Measurements from ENCODE around the gene PRR3. TPM values are rescaled to one million over a fixed set of nuclear protein-coding genes. Genes with fewer than 3 reads are reported as not detected.
A peak's percentile ranks its signal among the peaks of the same experiment; 100 is the strongest.

PRR3 gene, protein sequence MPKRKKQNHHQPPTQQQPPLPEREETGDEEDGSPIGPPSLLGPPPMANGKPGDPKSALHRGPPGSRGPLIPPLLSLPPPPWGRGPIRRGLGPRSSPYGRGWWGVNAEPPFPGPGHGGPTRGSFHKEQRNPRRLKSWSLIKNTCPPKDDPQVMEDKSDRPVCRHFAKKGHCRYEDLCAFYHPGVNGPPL
- polyA plus RNA-seq: 18.5 TPM
- long read RNA-seq, donor 1, partial matches to known transcripts: 0 of 2 reads
- long read RNA-seq, donor 1, other reads (novel, unspliced or antisense): 0 of 2 reads
- long read RNA-seq, donor 2, partial matches to known transcripts: 0 of 3 reads
- long read RNA-seq, donor 2, other reads (novel, unspliced or antisense): 0 of 3 reads
- long read RNA-seq, donor 3, partial matches to known transcripts: 5 of 12 reads
- long read RNA-seq, donor 3, other reads (novel, unspliced or antisense): 0 of 12 reads
- long read RNA-seq, donor 4: 0 reads
- long read RNA-seq, donor 5, partial matches to known transcripts: 0 of 2 reads
- long read RNA-seq, donor 5, other reads (novel, unspliced or antisense): 0 of 2 reads
- long read RNA-seq, donor 6, partial matches to known transcripts: 0 of 2 reads
- long read RNA-seq, donor 6, other reads (novel, unspliced or antisense): 0 of 2 reads
- long read RNA-seq, donor 7, partial matches to known transcripts: 0 of 5 reads
- long read RNA-seq, donor 7, other reads (novel, unspliced or antisense): 0 of 5 reads
- long read RNA-seq, donor 8, partial matches to known transcripts: 0 of 9 reads
- long read RNA-seq, donor 8, other reads (novel, unspliced or antisense): 0 of 9 reads
- long read RNA-seq, donor 9, partial matches to known transcripts: 0 of 3 reads
- long read RNA-seq, donor 9, other reads (novel, unspliced or antisense): 0 of 3 reads
- long read RNA-seq, donor 10, partial matches to known transcripts: 0 of 7 reads
- long read RNA-seq, donor 10, other reads (novel, unspliced or antisense): 0 of 7 reads
- long read RNA-seq, donor 11, partial matches to known transcripts: 0 of 3 reads
- long read RNA-seq, donor 11, other reads (novel, unspliced or antisense): 0 of 3 reads

DNA sequence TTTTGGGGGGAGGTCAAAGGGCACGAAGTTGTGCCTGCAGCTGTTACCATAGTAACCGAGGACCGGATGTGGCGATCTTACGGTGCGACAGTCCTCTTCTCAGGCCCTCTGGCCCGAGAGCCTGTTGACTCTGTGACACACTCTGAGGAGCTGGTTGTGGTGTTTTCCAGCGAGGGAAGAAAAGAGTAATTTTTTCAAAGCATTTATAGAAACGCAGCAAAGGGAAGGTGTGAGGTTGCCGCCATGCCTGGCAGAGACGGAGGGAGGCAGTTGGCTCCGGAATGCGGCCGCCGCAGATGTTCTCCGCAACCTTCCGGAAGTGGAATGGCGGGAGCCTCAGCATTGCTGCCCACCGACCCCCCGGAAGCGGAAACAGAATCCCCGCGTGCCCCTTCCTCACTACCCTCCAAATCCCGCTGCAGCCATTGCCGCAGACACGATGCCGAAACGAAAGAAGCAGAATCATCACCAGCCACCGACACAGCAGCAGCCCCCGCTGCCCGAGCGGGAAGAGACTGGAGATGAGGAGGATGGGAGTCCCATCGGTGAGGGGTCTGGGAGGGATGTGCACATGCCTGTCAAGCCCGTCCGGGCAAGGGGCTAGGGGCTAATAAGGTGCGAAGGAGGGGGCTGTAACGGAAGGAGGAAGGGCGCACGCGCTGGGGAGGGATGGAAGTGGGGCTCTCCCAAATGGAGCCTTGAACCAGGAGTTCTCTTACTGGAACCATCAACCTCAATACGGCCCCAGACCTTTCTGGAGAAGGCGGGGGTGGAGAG, at the start of gene PRR3:
TSS of gene PRR3 (plus strand) at position 390 of the 777 bp plus-strand sequence. CDS start at position 440, 50 bp downstream.
- no CpG with 5 or more reads among the region's 42 CpGs for WGBS (ENCODE audit: insufficient coverage, low lambda C conversion rate)
- Histone ChIP-seq H3K4me3 (ENCODE audit: low read length) (peak within 1 kb of the TSS; percentile 98), H3K27ac (ENCODE audit: low read length) (peak within 1 kb of the TSS; percentile 100), H3K36me3 (ENCODE audit: control insufficient read depth, insufficient read depth, low read length) (peaks cover 27% of the 10 kb centered on the region), H3K9me3 (ENCODE audit: control insufficient read depth, low read depth, low read length) (no peaks in the 10 kb centered on the region), H3K27me3 (ENCODE audit: control insufficient read depth, insufficient read depth, low read length) (no peaks in the 10 kb centered on the region), H3K4me1 (ENCODE audit: control insufficient read depth, insufficient read depth, low read length) (peaks cover 7% of the 10 kb centered on the region)
- peak; percentile 87 to 93 for DNase-seq

DNA sequence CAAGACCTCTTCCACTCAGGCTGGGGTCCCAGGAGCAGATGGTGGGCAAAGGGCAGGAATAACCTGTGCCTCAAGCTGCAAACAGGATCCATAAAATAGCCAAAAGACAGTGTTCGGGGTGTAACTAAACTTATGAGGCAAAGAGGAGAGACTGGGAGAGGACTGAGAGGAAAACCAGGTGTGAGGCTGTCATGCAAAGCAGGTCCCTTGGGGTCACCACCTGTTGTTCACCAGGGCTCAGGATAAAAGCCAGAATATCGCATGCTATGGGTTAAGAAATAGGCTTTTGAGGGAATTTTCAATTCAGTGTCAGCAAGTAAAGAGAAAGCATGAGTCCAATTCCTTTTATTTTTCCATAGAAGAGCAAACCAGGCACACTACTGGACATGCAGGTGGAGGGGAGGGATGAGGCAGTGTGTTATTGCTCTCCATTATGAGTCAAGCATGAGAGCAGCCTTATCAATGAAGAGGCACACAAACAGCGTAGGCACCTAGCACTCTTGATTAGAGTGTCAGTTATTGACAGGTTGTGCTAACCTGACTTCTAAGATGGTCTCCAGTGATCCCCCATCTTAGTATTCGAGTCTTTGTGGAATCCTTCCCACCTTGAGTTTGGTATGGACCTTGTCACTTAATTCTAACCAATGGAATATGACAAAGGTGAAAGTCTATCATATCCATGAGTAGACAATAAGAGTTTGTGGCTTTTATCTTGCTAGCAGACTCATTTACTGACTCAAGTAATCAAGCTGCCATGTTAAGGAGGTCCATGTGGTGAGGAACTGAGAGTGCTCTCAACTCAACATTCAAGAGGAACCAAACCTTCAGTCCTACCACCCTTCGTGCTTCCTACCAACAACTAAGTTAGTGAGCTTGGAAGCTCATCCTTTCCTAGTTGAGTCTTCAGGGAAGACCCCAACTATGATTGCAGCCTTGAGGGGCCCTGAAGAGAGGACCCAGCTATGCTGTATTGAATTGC, 49.0 kb upstream of the PRR3 start:
- no peaks in the 10 kb centered on the region for H3K9me3 ChIP-seq (ENCODE audit: control insufficient read depth, low read depth, low read length)
- H3K27ac ChIP-seq (ENCODE audit: low read length): no peak overlapping the region
- no peak for DNase-seq
- H3K27me3 ChIP-seq (ENCODE audit: control insufficient read depth, insufficient read depth, low read length): no peaks in the 10 kb centered on the region
- WGBS (ENCODE audit: insufficient coverage, low lambda C conversion rate): no CpG with 5 or more reads among the region's 5 CpGs
- no peaks in the 10 kb centered on the region for H3K4me1 ChIP-seq (ENCODE audit: control insufficient read depth, insufficient read depth, low read length)
- H3K36me3 ChIP-seq (ENCODE audit: control insufficient read depth, insufficient read depth, low read length): no peaks in the 10 kb centered on the region
- no peak overlapping the region for H3K4me3 ChIP-seq (ENCODE audit: low read length)

DNA sequence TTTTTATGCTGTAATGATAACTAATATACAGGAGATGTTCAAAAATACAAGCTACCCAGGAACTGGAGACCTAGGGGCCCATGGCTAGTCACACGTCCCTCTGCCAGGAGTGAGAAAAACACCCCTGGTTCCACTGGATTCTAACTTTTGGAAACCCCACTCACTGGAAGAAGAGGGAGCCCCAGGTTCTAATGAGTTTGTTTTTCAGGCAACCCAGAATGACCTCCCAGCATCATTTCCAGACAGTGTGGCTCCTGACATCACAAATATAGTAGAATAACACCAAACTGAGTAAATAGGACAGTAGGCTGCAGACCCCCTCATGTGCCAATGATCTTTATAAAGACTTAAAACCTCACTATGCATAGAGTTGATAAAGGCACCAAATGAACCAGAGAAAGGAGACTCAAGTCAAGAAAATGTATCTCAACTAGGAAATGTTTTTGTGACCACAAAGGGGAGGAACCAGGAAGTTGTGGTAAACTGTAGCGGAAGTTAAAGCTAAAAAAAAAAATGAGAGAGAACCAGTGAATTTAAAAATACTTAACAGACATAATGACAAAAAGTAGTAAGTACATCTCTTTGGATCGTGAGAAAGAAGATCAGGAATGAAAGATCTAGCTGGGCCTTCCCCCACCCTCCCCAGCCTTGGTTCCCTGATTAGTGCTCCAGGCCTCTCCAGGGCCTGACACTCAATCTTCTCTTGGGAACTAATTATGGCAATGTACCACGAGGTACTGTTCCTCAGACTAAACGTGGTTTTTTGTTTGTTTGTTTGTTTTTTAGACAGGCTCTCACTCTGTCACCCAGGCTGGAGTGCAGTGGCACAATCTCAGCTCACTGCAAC, 48.0 kb upstream of the PRR3 start:
- Histone ChIP-seq H3K4me1 (ENCODE audit: control insufficient read depth, insufficient read depth, low read length) (no peaks in the 10 kb centered on the region), H3K27me3 (ENCODE audit: control insufficient read depth, insufficient read depth, low read length) (no peaks in the 10 kb centered on the region), H3K9me3 (ENCODE audit: control insufficient read depth, low read depth, low read length) (no peaks in the 10 kb centered on the region), H3K27ac (ENCODE audit: low read length) (no peak overlapping the region), H3K36me3 (ENCODE audit: control insufficient read depth, insufficient read depth, low read length) (no peaks in the 10 kb centered on the region), H3K4me3 (ENCODE audit: low read length) (no peak overlapping the region)
- 79% methylated on average over 1 of the region's 5 CpGs for WGBS (ENCODE audit: insufficient coverage, low lambda C conversion rate)
- DNase-seq: no peak

DNA sequence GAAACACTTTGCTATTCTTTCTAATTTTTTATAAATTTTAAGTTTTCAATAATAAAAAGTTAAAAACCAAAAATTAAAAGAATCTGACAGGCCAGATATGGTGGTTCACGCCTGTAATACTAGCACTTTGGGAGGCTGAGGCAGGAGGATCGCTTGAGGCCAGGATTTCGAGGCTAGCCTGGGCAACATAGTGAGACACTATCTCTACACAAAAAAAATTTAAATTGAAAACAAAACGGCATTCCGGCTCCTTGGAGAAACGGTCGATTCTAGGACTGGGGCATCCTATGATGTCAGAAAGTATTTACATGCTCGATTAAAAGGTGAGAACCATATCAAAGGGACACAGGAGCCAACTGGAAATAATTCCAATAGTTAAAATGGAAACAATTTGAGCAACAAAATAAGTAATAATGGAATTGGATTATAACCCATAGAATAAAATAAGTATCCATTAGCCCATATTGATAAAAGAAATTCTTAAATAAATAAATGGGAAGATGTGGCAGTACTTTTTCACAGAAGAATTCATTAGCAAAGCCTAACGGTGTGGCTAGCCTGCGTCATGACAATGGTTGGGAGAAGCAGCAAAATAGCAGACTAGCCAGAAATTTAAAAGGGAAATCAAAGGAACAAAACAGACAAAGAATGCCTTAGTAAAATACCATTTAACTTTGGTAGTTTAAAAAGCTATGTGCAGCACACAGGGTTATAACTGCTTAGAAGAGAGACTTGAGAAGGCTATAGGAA, 46.5 kb upstream of the PRR3 start:
- Histone ChIP-seq H3K27ac (ENCODE audit: low read length) (no peak overlapping the region), H3K4me3 (ENCODE audit: low read length) (no peak overlapping the region), H3K36me3 (ENCODE audit: control insufficient read depth, insufficient read depth, low read length) (no peaks in the 10 kb centered on the region), H3K4me1 (ENCODE audit: control insufficient read depth, insufficient read depth, low read length) (no peaks in the 10 kb centered on the region), H3K9me3 (ENCODE audit: control insufficient read depth, low read depth, low read length) (no peaks in the 10 kb centered on the region), H3K27me3 (ENCODE audit: control insufficient read depth, insufficient read depth, low read length) (no peaks in the 10 kb centered on the region)
- 65% methylated on average over 2 of the region's 10 CpGs for WGBS (ENCODE audit: insufficient coverage, low lambda C conversion rate)
- no peak for DNase-seq

DNA sequence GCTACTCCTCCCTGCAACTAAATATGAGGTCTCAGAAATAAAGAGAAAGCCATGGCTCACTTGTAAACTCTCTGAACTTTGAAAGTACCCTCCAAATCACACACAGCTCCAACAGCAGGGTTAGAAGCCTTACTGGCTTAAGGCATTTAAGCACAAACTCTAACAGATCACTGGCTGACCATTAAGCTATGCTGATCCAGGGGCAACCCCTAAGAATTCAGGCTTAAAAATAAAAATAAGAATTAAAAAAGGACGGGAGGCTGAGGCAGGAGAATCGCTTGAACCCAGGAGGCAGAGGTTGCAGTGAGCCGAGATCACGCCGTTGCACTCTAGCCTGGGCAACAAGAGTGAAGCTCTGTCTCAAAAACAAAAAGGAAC, 45.9 kb upstream of the PRR3 start:
- no peaks in the 10 kb centered on the region for H3K9me3 ChIP-seq (ENCODE audit: control insufficient read depth, low read depth, low read length)
- no peak for DNase-seq
- H3K4me3 ChIP-seq (ENCODE audit: low read length): no peak overlapping the region
- no CpG with 5 or more reads among the region's 5 CpGs for WGBS (ENCODE audit: insufficient coverage, low lambda C conversion rate)
- H3K4me1 ChIP-seq (ENCODE audit: control insufficient read depth, insufficient read depth, low read length): no peaks in the 10 kb centered on the region
- no peaks in the 10 kb centered on the region for H3K36me3 ChIP-seq (ENCODE audit: control insufficient read depth, insufficient read depth, low read length)
- no peaks in the 10 kb centered on the region for H3K27me3 ChIP-seq (ENCODE audit: control insufficient read depth, insufficient read depth, low read length)
- H3K27ac ChIP-seq (ENCODE audit: low read length): no peak overlapping the region

DNA sequence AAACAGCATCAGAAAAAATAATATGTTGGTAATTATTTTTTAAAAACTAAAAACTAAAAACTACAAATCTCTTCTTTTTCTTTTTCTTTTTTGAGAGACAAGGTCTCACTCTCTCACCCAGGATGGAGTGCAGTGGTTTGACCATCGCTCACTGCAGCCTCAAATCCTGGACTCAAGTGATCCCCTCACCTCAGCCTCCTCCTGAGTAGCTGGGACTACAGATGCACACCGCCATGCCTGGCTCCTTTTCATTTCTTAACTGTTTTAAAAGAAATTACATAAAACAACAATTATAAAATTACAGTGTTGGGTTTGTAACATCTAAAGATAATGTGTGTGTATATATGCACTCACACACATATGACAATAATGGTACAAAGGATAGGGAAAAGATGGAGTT, 43.6 kb upstream of the PRR3 start:
- no peaks in the 10 kb centered on the region for H3K4me1 ChIP-seq (ENCODE audit: control insufficient read depth, insufficient read depth, low read length)
- no peak overlapping the region for H3K27ac ChIP-seq (ENCODE audit: low read length)
- no CpG with 5 or more reads among the region's 2 CpGs for WGBS (ENCODE audit: insufficient coverage, low lambda C conversion rate)
- no peaks in the 10 kb centered on the region for H3K36me3 ChIP-seq (ENCODE audit: control insufficient read depth, insufficient read depth, low read length)
- H3K9me3 ChIP-seq (ENCODE audit: control insufficient read depth, low read depth, low read length): peaks cover 7% of the 10 kb centered on the region
- DNase-seq: no peak
- no peak overlapping the region for H3K4me3 ChIP-seq (ENCODE audit: low read length)
- no peaks in the 10 kb centered on the region for H3K27me3 ChIP-seq (ENCODE audit: control insufficient read depth, insufficient read depth, low read length)

DNA sequence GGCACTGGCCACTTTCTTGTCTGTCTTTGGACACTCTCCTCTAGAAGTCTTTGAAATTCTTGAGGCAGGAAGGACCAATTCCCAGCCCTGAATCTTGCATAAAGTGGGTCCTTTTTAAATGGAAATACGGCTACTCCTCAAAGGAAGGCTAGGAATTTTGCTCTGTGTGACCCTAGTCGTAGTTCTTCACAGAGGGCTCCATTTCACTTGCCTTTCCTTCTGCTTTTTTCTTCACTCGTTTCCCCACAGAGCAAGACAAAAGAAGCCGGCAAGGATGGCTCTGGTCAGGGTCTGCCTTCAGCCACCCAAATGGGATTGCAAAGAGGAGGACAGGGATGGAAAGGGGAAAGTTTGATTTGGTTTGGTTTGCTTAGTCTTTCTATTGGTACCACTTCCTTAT, 42.0 kb upstream of the PRR3 start:
- H3K9me3 ChIP-seq (ENCODE audit: control insufficient read depth, low read depth, low read length): peaks cover 7% of the 10 kb centered on the region
- no peaks in the 10 kb centered on the region for H3K36me3 ChIP-seq (ENCODE audit: control insufficient read depth, insufficient read depth, low read length)
- no peaks in the 10 kb centered on the region for H3K27me3 ChIP-seq (ENCODE audit: control insufficient read depth, insufficient read depth, low read length)
- no peak overlapping the region for H3K27ac ChIP-seq (ENCODE audit: low read length)
- no peaks in the 10 kb centered on the region for H3K4me1 ChIP-seq (ENCODE audit: control insufficient read depth, insufficient read depth, low read length)
- H3K4me3 ChIP-seq (ENCODE audit: low read length): no peak overlapping the region
- no CpG with 5 or more reads among the region's 4 CpGs for WGBS (ENCODE audit: insufficient coverage, low lambda C conversion rate)
- no peak for DNase-seq

DNA sequence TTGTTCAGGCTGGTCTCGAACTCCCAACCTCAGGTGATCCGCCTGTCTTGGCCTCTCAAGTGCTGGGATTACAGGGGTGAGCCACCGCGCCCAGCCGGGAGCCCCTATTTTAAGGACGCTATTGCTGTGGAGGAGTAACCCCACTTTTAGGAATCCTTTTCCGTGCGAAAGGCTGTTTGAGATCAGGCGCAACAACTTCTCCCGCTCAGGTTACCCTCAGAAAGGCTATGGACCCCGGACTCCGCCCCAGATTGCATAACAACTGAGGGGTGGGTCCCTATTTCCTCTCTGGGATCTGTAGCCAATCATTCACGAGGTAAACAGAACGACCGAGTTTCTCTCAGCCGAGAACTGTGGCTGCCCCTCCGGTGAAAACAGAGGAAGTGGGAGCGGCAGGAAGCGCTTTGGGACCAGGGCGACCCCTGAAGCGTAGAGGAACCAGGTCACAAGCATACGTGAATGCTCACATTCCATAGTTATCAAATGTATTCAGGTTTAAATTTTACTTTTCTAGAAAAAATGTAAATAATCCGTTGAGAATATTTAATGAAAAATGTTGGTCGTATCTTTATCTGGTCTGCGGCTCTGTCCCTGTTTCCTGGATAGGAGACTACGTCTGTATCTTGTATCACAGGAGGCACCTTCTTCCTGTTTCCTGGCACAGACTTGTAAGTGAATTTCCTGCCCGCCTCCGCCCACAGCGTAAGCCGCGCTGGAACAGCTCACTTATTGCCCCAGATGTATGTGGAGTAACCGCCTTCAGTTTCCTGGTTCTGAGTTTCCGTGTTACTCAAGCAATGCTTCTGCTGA, 40.9 kb upstream of the PRR3 start:
- peak overlapping the region; percentile 49 for H3K4me3 ChIP-seq (ENCODE audit: low read length)
- peak overlapping the region; percentile 97 for H3K27ac ChIP-seq (ENCODE audit: low read length)
- peak; percentile 95 to 96 for DNase-seq
- H3K9me3 ChIP-seq (ENCODE audit: control insufficient read depth, low read depth, low read length): peaks cover 13% of the 10 kb centered on the region
- H3K27me3 ChIP-seq (ENCODE audit: control insufficient read depth, insufficient read depth, low read length): no peaks in the 10 kb centered on the region
- no peaks in the 10 kb centered on the region for H3K36me3 ChIP-seq (ENCODE audit: control insufficient read depth, insufficient read depth, low read length)
- no CpG with 5 or more reads among the region's 33 CpGs for WGBS (ENCODE audit: insufficient coverage, low lambda C conversion rate)
- no peaks in the 10 kb centered on the region for H3K4me1 ChIP-seq (ENCODE audit: control insufficient read depth, insufficient read depth, low read length)

Data from large intestine (tissue), 12 donors.